ENCODE results near the gene MTIF2. TPM values are rescaled to one million over a fixed set of nuclear protein-coding genes. Genes with fewer than 3 reads are reported as not detected.

MTIF2 gene
- total and polyA plus RNA-seq, 9 of the 15 experiments (the other 6 are each of a cell fraction or from before 2014, with no cell fraction given) = 58.7 to 143 (median 105) TPM

- TF ChIP-seq ZNF408 (CRISPR knock-in tag; IDR thresholded peaks at IDR 0.05; ENCODE audit: low read depth) = no peak
- TF ChIP-seq POLR2B (IDR thresholded peaks at IDR 0.05; ENCODE audit: low read depth, partially characterized antibody) = peak; percentile 92
- peak; percentile 88 for TF ChIP-seq NR2C1 (IDR thresholded peaks at IDR 0.05)
- peak; percentile 94 for TF ChIP-seq NR2C1 (tag; IDR thresholded peaks at IDR 0.05)
- peak; percentile 59 for TF ChIP-seq FIP1L1 (IDR thresholded peaks at IDR 0.05; ENCODE audit: low read depth, low read length, poor library complexity, severe bottlenecking)
- TF ChIP-seq ELF1 (tag; IDR thresholded peaks at IDR 0.05) = peak; percentile 99
- TF ChIP-seq TGIF2 (CRISPR knock-in tag; IDR thresholded peaks at IDR 0.05) = no peak
- peak; percentile 34; the same call in 1 of the 2 replicates for TF ChIP-seq SREBF1 (IDR thresholded peaks at IDR 0.05; ENCODE audit: borderline replicate concordance, low read depth, low read length)
- peak; percentile 87 for TF ChIP-seq HINFP (tag; conservative IDR thresholded peaks at IDR 0.05; ENCODE audit: low read depth)
- TF ChIP-seq, protein P1, sequence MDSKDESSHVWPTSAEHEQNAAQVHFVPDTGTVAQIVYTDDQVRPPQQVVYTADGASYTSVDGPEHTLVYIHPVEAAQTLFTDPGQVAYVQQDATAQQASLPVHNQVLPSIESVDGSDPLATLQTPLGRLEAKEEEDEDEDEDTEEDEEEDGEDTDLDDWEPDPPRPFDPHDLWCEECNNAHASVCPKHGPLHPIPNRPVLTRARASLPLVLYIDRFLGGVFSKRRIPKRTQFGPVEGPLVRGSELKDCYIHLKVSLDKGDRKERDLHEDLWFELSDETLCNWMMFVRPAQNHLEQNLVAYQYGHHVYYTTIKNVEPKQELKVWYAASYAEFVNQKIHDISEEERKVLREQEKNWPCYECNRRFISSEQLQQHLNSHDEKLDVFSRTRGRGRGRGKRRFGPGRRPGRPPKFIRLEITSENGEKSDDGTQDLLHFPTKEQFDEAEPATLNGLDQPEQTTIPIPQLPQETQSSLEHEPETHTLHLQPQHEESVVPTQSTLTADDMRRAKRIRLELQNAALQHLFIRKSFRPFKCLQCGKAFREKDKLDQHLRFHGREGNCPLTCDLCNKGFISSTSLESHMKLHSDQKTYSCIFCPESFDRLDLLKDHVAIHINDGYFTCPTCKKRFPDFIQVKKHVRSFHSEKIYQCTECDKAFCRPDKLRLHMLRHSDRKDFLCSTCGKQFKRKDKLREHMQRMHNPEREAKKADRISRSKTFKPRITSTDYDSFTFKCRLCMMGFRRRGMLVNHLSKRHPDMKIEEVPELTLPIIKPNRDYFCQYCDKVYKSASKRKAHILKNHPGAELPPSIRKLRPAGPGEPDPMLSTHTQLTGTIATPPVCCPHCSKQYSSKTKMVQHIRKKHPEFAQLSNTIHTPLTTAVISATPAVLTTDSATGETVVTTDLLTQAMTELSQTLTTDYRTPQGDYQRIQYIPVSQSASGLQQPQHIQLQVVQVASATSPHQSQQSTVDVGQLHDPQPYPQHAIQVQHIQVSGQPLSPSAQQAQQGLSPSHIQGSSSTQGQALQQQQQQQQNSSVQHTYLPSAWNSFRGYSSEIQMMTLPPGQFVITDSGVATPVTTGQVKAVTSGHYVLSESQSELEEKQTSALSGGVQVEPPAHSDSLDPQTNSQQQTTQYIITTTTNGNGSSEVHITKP (IDR thresholded peaks at IDR 0.05; ENCODE audit: partially characterized antibody) = peak; percentile 58
- TF ChIP-seq, protein P2, sequence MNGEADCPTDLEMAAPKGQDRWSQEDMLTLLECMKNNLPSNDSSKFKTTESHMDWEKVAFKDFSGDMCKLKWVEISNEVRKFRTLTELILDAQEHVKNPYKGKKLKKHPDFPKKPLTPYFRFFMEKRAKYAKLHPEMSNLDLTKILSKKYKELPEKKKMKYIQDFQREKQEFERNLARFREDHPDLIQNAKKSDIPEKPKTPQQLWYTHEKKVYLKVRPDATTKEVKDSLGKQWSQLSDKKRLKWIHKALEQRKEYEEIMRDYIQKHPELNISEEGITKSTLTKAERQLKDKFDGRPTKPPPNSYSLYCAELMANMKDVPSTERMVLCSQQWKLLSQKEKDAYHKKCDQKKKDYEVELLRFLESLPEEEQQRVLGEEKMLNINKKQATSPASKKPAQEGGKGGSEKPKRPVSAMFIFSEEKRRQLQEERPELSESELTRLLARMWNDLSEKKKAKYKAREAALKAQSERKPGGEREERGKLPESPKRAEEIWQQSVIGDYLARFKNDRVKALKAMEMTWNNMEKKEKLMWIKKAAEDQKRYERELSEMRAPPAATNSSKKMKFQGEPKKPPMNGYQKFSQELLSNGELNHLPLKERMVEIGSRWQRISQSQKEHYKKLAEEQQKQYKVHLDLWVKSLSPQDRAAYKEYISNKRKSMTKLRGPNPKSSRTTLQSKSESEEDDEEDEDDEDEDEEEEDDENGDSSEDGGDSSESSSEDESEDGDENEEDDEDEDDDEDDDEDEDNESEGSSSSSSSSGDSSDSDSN (IDR thresholded peaks at IDR 0.05; ENCODE audit: borderline replicate concordance in 1 of 2, low read depth in 2 of 2, low read length in 2 of 2) = peak; percentile 99
- TF ChIP-seq MBD1 (CRISPR knock-in tag; IDR thresholded peaks at IDR 0.05) = no peak
These were observed at the start of gene MTIF2 (continued) for GRCh38 chr2:55268907-55269644.
